ENCODE results near the gene IFI6. TPM values are rescaled to one million over a fixed set of nuclear protein-coding genes. Genes with fewer than 3 reads are reported as not detected.

IFI6 gene
- total RNA-seq, 2 donors from 2014 or later, result 25.7 to 26.4 TPM

Other genes with a start within 250 kb of the IFI6 start
- gene WASF2, start 182.0 kb downstream of the IFI6 start, total RNA-seq, result 100 to 1,000 TPM; 124 to 144 TPM
- gene AHDC1, start 68.0 kb downstream of the IFI6 start, total RNA-seq, result 10 to 100 TPM; 15.9 to 18.7 TPM
- 10 to 100 TPM in 1 of 2 donors, 1 to 10 TPM in 1; 3.3 to 12.6 TPM for gene FGR, start 37.0 kb downstream of the IFI6 start, total RNA-seq
- gene FAM76A, start 53.8 kb upstream of the IFI6 start, total RNA-seq, result 10 to 100 TPM; 17.7 to 25.9 TPM
- gene STX12, start 101.0 kb upstream of the IFI6 start, total RNA-seq, result 10 to 100 TPM; 23.4 to 27.7 TPM
- 10 to 100 TPM; 19.6 to 21.4 TPM for gene PPP1R8, start 158.6 kb upstream of the IFI6 start, total RNA-seq
- 10 to 100 TPM; 33.6 to 72.0 TPM for gene THEMIS2, start 200.4 kb upstream of the IFI6 start, total RNA-seq
- 10 to 100 TPM; 21.3 to 33.3 TPM for gene RPA2, start 242.4 kb upstream of the IFI6 start, total RNA-seq